Tibial nerve (tissue), 3 donors: ENCODE measurements around the gene TBPL2.

Experiments used
- CTCF ChIP-seq, 5 experiments: fragments of 200-600 bp in 3 of 5; fragments of 450-650 bp in 2 of 5; sonication (generic) in 3 of 5; IDR thresholded peaks; one replicate each; pipeline ENCODE4 v1.5.1; 2016 to 2019; ENCODE audit warnings: antibody characterized with exemption in 5 of 5, mild to moderate bottlenecking in 3 of 5, moderate library complexity in 2 of 5
- POLR2A ChIP-seq, 2 donors: fragments of 450-650 bp; IDR thresholded peaks; one replicate each; pipeline ENCODE4 v1.6.1; 2017; ENCODE audit warnings: antibody characterized with exemption in 2 of 2, mild to moderate bottlenecking in 2 of 2, moderate library complexity in 2 of 2

- TF ChIP-seq CTCF (IDR thresholded peaks at IDR 0.05) (no peak), POLR2A (IDR thresholded peaks at IDR 0.05) (no peak)
These were observed 7.8 kb upstream of the TBPL2 start for GRCh38 chr14:55448141-55448614.
